HepG2 (cell line): Measurements from ENCODE around the gene INTS1. TPM values are rescaled to one million over a fixed set of nuclear protein-coding genes. Genes with fewer than 3 reads are reported as not detected.

Experiments used
- ADNP ChIP-seq: sonication (generic); formaldehyde crosslinking; IDR thresholded peaks from 2 replicates; pipeline ENCODE4 v1.4.0; 2020; ENCODE audit warnings: missing genetic modification reagents
- BORCS8-MEF2B ChIP-seq: sonication (generic); formaldehyde crosslinking; IDR thresholded peaks from 2 replicates; pipeline ENCODE4 v1.8.0; 2022; ENCODE audit warnings: mild to moderate bottlenecking, missing genetic modification reagents
- GFI1 ChIP-seq: sonication (generic); formaldehyde crosslinking; IDR thresholded peaks from 2 replicates; pipeline ENCODE4 v1.5.0; 2020; ENCODE audit warnings: missing genetic modification reagents, mild to moderate bottlenecking, borderline replicate concordance
- IRF2 ChIP-seq: IDR thresholded peaks from 2 replicates; pipeline ENCODE4 v1.6.1; 2018; ENCODE audit warnings: missing genetic modification reagents, missing compliant biosample characterization
- RARA ChIP-seq: IDR thresholded peaks from 2 replicates; pipeline ENCODE4 v1.6.1; 2016; ENCODE audit warnings: missing genetic modification reagents, missing compliant biosample characterization
- RXRB ChIP-seq: IDR thresholded peaks from 2 replicates; pipeline ENCODE4 v1.6.1; 2016; ENCODE audit warnings: borderline replicate concordance, missing genetic modification reagents, missing compliant biosample characterization
- SALL2 ChIP-seq: sonication (generic); formaldehyde crosslinking; IDR thresholded peaks from 2 replicates; pipeline ENCODE4 v1.8.1; 2023; ENCODE audit warnings: mild to moderate bottlenecking, missing genetic modification reagents, inconsistent platforms
- SPEN ChIP-seq: sonication (generic); formaldehyde crosslinking; IDR thresholded peaks from 2 replicates; pipeline ENCODE4 v1.5.1; 2020; ENCODE audit warnings: low read depth, mild to moderate bottlenecking, missing genetic modification reagents
- YEATS2 ChIP-seq: sonication (generic); formaldehyde crosslinking; IDR thresholded peaks from 2 replicates; pipeline ENCODE4 v1.4.0; 2020; ENCODE audit warnings: missing genetic modification reagents, borderline replicate concordance
- ZBTB7B ChIP-seq: sonication (generic); formaldehyde crosslinking; IDR thresholded peaks from 2 replicates; pipeline ENCODE4 v1.4.0; 2020; ENCODE audit warnings: missing genetic modification reagents
- ZNF350 ChIP-seq: sonication (generic); formaldehyde crosslinking; IDR thresholded peaks from 2 replicates; pipeline ENCODE4 v1.4.0; 2020; ENCODE audit warnings: mild to moderate bottlenecking, low read depth, missing genetic modification reagents, borderline replicate concordance
- ZNF614 ChIP-seq: IDR thresholded peaks from 2 replicates; pipeline ENCODE4 v1.6.1; 2018; ENCODE audit warnings: missing biosample characterization, missing genetic modification reagents, inconsistent platforms, borderline replicate concordance
- ZNF670 ChIP-seq: sonication (generic); formaldehyde crosslinking; IDR thresholded peaks from 2 replicates; pipeline ENCODE4 v1.8.0; 2022; ENCODE audit warnings: mild to moderate bottlenecking, missing genetic modification reagents, borderline replicate concordance
- ZNF724P ChIP-seq: sonication (generic); formaldehyde crosslinking; IDR thresholded peaks from 2 replicates; pipeline ENCODE4 v1.8.0; 2022; ENCODE audit warnings: missing genetic modification reagents, borderline replicate concordance
- ZNF768 ChIP-seq: sonication (generic); formaldehyde crosslinking; IDR thresholded peaks from 2 replicates; pipeline ENCODE4 v1.4.0; 2020; ENCODE audit warnings: missing genetic modification reagents
- polyA plus RNA-seq, 8 experiments: library from polyadenylated mRNA; depleted of rRNA in 3 of 8; stranded (reverse) in 7 of 8; unstranded in 1 of 8; fragments of >200 nt; fragmentation: Illumina TruSeq in 4 of 8; extraction: Trizol in 4 of 8; gene quantifications; 2 replicates each; pipeline versions ENCODE4 v1.2.1 to v1.2.3, GENCODE V29; 2011 to 2016; ENCODE audit warnings: low read depth in 4 of 8, missing spikeins in 1 of 8, mixed read lengths in 1 of 8; ENCODE audit not compliant: insufficient read depth in 1 of 8
- total RNA-seq, 5 experiments: library from RNA; depleted of rRNA; stranded (reverse); fragments of >200 nt; fragmentation: Illumina TruSeq; extraction: Trizol; gene quantifications; 2 replicates each; pipeline ENCODE4 v1.2.3, GENCODE V29; 2016; ENCODE audit warnings: low read depth in 1 of 5
- TF ChIP-seq, protein P1 (sequence below): IDR thresholded peaks from 2 replicates; pipeline ENCODE4 v1.6.1; 2016; ENCODE audit warnings: control low read depth
- TF ChIP-seq, protein P2 (sequence below): sonication (generic); formaldehyde crosslinking; IDR thresholded peaks from 2 replicates; pipeline ENCODE4 v1.4.0; 2020; ENCODE audit warnings: missing genetic modification reagents, borderline replicate concordance
- TF ChIP-seq, protein P3 (sequence below): IDR thresholded peaks from 2 replicates; pipeline ENCODE4 v1.4.0; 2020; ENCODE audit warnings: mild to moderate bottlenecking, missing genetic modification reagents
- TF ChIP-seq, protein P4 (sequence below): sonication (generic); formaldehyde crosslinking; IDR thresholded peaks from 2 replicates; pipeline ENCODE4 v1.4.0; 2020; ENCODE audit warnings: missing genetic modification reagents

The INTS1 gene
- total and polyA plus RNA-seq, 2 of the 13 experiments (the other 11 are each of a cell fraction or from before 2014, with no cell fraction given) = 13.7 to 29.0 TPM

- TF ChIP-seq, protein P1, sequence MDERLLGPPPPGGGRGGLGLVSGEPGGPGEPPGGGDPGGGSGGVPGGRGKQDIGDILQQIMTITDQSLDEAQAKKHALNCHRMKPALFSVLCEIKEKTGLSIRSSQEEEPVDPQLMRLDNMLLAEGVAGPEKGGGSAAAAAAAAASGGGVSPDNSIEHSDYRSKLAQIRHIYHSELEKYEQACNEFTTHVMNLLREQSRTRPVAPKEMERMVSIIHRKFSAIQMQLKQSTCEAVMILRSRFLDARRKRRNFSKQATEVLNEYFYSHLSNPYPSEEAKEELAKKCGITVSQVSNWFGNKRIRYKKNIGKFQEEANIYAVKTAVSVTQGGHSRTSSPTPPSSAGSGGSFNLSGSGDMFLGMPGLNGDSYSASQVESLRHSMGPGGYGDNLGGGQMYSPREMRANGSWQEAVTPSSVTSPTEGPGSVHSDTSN (CRISPR knock-in tag) = peak; percentile 45; the same call in 1 of the 2 replicates
- TF ChIP-seq, protein P2, sequence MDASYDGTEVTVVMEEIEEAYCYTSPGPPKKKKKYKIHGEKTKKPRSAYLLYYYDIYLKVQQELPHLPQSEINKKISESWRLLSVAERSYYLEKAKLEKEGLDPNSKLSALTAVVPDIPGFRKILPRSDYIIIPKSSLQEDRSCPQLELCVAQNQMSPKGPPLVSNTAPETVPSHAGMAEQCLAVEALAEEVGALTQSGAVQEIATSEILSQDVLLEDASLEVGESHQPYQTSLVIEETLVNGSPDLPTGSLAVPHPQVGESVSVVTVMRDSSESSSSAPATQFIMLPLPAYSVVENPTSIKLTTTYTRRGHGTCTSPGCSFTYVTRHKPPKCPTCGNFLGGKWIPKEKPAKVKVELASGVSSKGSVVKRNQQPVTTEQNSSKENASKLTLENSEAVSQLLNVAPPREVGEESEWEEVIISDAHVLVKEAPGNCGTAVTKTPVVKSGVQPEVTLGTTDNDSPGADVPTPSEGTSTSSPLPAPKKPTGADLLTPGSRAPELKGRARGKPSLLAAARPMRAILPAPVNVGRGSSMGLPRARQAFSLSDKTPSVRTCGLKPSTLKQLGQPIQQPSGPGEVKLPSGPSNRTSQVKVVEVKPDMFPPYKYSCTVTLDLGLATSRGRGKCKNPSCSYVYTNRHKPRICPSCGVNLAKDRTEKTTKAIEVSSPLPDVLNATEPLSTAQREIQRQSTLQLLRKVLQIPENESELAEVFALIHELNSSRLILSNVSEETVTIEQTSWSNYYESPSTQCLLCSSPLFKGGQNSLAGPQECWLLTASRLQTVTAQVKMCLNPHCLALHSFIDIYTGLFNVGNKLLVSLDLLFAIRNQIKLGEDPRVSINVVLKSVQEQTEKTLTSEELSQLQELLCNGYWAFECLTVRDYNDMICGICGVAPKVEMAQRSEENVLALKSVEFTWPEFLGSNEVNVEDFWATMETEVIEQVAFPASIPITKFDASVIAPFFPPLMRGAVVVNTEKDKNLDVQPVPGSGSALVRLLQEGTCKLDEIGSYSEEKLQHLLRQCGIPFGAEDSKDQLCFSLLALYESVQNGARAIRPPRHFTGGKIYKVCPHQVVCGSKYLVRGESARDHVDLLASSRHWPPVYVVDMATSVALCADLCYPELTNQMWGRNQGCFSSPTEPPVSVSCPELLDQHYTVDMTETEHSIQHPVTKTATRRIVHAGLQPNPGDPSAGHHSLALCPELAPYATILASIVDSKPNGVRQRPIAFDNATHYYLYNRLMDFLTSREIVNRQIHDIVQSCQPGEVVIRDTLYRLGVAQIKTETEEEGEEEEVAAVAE (CRISPR knock-in tag) = peak; percentile 57; the same call in 1 of the 2 replicates
- TF ChIP-seq YEATS2 (CRISPR knock-in tag) = peak; percentile 16; the same call in 1 of the 2 replicates
- TF ChIP-seq SALL2 (CRISPR knock-in tag) = peak; percentile 65; the same call in 1 of the 2 replicates
- 0 out of 2 replicates have a peak, but pooled peaks have one; percentile 19 for TF ChIP-seq ZNF724P (CRISPR knock-in tag)
- TF ChIP-seq ZNF350 (CRISPR knock-in tag) = peak; percentile 56
- TF ChIP-seq ZNF614 (CRISPR knock-in tag) = peak; percentile 50; the same call in 1 of the 2 replicates
- TF ChIP-seq SPEN (CRISPR knock-in tag) = peak; percentile 62
- TF ChIP-seq, protein P3, sequence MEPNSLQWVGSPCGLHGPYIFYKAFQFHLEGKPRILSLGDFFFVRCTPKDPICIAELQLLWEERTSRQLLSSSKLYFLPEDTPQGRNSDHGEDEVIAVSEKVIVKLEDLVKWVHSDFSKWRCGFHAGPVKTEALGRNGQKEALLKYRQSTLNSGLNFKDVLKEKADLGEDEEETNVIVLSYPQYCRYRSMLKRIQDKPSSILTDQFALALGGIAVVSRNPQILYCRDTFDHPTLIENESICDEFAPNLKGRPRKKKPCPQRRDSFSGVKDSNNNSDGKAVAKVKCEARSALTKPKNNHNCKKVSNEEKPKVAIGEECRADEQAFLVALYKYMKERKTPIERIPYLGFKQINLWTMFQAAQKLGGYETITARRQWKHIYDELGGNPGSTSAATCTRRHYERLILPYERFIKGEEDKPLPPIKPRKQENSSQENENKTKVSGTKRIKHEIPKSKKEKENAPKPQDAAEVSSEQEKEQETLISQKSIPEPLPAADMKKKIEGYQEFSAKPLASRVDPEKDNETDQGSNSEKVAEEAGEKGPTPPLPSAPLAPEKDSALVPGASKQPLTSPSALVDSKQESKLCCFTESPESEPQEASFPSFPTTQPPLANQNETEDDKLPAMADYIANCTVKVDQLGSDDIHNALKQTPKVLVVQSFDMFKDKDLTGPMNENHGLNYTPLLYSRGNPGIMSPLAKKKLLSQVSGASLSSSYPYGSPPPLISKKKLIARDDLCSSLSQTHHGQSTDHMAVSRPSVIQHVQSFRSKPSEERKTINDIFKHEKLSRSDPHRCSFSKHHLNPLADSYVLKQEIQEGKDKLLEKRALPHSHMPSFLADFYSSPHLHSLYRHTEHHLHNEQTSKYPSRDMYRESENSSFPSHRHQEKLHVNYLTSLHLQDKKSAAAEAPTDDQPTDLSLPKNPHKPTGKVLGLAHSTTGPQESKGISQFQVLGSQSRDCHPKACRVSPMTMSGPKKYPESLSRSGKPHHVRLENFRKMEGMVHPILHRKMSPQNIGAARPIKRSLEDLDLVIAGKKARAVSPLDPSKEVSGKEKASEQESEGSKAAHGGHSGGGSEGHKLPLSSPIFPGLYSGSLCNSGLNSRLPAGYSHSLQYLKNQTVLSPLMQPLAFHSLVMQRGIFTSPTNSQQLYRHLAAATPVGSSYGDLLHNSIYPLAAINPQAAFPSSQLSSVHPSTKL (CRISPR knock-in tag) = peak; percentile 78
- TF ChIP-seq GFI1 (CRISPR knock-in tag) = peak; percentile 74
- TF ChIP-seq, protein P4, sequence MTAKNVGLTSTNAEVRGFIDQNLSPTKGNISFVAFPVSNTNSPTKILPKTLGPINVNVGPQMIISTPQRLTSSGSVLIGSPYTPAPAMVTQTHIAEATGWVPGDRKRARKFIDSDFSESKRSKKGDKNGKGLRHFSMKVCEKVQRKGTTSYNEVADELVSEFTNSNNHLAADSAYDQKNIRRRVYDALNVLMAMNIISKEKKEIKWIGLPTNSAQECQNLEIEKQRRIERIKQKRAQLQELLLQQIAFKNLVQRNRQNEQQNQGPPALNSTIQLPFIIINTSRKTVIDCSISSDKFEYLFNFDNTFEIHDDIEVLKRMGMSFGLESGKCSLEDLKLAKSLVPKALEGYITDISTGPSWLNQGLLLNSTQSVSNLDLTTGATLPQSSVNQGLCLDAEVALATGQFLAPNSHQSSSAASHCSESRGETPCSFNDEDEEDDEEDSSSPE = peak; percentile 35; the same call in 1 of the 2 replicates
- peak; percentile 42; the same call in 1 of the 2 replicates for TF ChIP-seq BORCS8-MEF2B (CRISPR knock-in tag)
- peak; percentile 91 for TF ChIP-seq RARA (CRISPR knock-in tag)
- TF ChIP-seq ZBTB7B (CRISPR knock-in tag) = peak; percentile 84
- TF ChIP-seq ZNF670 = peak; percentile 84; the same call in 1 of the 2 replicates
- peak; percentile 93 for TF ChIP-seq ADNP
- TF ChIP-seq ZNF768 = 0 out of 2 replicates have a peak, but pooled peaks have one; percentile 15
- 0 out of 2 replicates have a peak, but pooled peaks have one; percentile 51 for TF ChIP-seq IRF2 (CRISPR knock-in tag)
- peak; percentile 93 for TF ChIP-seq RXRB (CRISPR knock-in tag)
These were observed 11.3 kb upstream of the INTS1 start (continued) for GRCh38 chr7:1515509-1515967.
